GM19455 (cell line): Measurements from ENCODE around the gene COL5A1.

ENCODE experiments used
- ATAC-seq: cut with Tn5 transposase; IDR thresholded peaks from one replicate; pipeline ENCODE4 v1.9.1; 2021; ENCODE audit not compliant: unreplicated experiment

Gene COL5A1

GRCh38 chr9:134641173-134641989 is at the start of gene COL5A1:
COL5A1 (plus strand) TSS chr9:134641803; CDS start chr9:134642188, 385 bp downstream.
- ATAC-seq = no peak

- no peak for ATAC-seq
Measured at GRCh38 chr9:134592018-134592818, 49.4 kb upstream of the COL5A1 start.

GRCh38 chr9:134592819-134593200 is 48.8 kb upstream of the COL5A1 start:
- ATAC-seq = no peak

- no peak for ATAC-seq
Measured at GRCh38 chr9:134593286-134594077, 48.1 kb upstream of the COL5A1 start.

- no peak for ATAC-seq
Measured at GRCh38 chr9:134594078-134594941, 47.3 kb upstream of the COL5A1 start.

GRCh38 chr9:134595014-134595413 is 46.6 kb upstream of the COL5A1 start:
- no peak for ATAC-seq

- ATAC-seq = no peak
Measured at GRCh38 chr9:134597041-134597913, 44.3 kb upstream of the COL5A1 start.

GRCh38 chr9:134597957-134598883 is 43.4 kb upstream of the COL5A1 start:
- no peak for ATAC-seq

- no peak for ATAC-seq
Measured at GRCh38 chr9:134598884-134599245, 42.7 kb upstream of the COL5A1 start.

- ATAC-seq = no peak
Measured at GRCh38 chr9:134600371-134600770, 41.2 kb upstream of the COL5A1 start.

GRCh38 chr9:134600836-134601638 is 40.6 kb upstream of the COL5A1 start:
- no peak for ATAC-seq

- ATAC-seq = no peak
Measured at GRCh38 chr9:134601764-134602163, 39.8 kb upstream of the COL5A1 start.

- ATAC-seq = no peak
Measured at GRCh38 chr9:134602547-134603362, 38.8 kb upstream of the COL5A1 start.

- no peak for ATAC-seq
Measured at GRCh38 chr9:134604834-134605233, 36.8 kb upstream of the COL5A1 start.

GRCh38 chr9:134605351-134605965 is 36.1 kb upstream of the COL5A1 start:
- ATAC-seq = no peak

- no peak for ATAC-seq
Measured at GRCh38 chr9:134605966-134606357, 35.6 kb upstream of the COL5A1 start.
